Adipocyte (in vitro differentiated cells): ENCODE results near the gene CRYZL1.
"Not testable (repeated sequence)": the region's sequence is repeated elsewhere in the genome, so short reads cannot be mapped to it uniquely, and the experiment has no call there.

Experiments
- DNase-seq: peaks from one replicate; pipeline ENCODE4 v3.0.0-alpha.2; 2015; ENCODE audit warnings: low read depth
- H3K27me3 ChIP-seq: replicated peaks from 2 replicates; pipeline ENCODE4 v1.7.0; 2013; ENCODE audit warnings: mild to moderate bottlenecking, low read length, moderate library complexity; ENCODE audit not compliant: control insufficient read depth, insufficient read depth
- H3K36me3 ChIP-seq: 2 replicates; pipeline ENCODE4 v1.7.0; 2013; ENCODE audit warnings: low read length, mild to moderate bottlenecking, moderate library complexity; ENCODE audit not compliant: control insufficient read depth, insufficient read depth, severe bottlenecking
- H3K4me1 ChIP-seq: 2 replicates; pipeline ENCODE4 v1.7.0; 2013; ENCODE audit warnings: mild to moderate bottlenecking, low read length, moderate library complexity; ENCODE audit not compliant: control insufficient read depth, insufficient read depth
- H3K4me3 ChIP-seq: 2 replicates; pipeline ENCODE4 v1.7.0; 2013; ENCODE audit warnings: mild to moderate bottlenecking, low read length, moderate library complexity
- H3K9ac ChIP-seq: 2 replicates; pipeline ENCODE4 v1.7.0; 2013; ENCODE audit warnings: mild to moderate bottlenecking, low read length, moderate library complexity
- H3K9me3 ChIP-seq: 2 replicates; pipeline ENCODE4 v1.7.0; 2013; ENCODE audit warnings: mild to moderate bottlenecking, low read length, moderate library complexity; ENCODE audit not compliant: control insufficient read depth

CRYZL1 gene

DNA sequence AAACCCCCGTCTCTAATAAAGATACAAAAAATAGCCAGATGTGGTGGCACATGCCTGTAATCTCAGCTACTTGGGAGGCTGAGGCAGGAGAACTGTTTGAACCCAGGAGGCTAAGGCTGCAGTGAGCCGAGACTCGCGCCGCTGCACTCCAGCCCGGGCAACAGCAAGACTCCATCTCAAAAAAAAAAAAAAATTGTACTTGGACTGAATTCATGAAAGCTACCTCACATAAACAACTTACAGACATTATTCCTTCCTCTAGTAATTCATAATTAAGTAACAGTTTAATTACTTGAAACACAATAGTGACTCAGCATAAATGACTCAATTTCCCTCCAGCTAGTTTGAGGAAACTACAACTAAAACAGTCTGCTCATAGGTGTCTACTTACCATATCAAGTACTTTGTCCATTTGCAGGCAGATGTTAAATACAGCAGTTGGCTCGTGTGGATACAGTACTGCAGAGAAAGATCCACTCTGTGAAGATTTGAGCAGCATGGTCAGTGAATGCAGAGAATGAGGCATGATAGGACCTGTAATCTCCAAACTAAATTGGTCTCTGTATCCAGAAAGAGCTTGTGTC lies 62.5 kb downstream of the CRYZL1 start:
- no peak overlapping the region for H3K4me3 ChIP-seq
- no peak for DNase-seq
- H3K9ac ChIP-seq: no peak overlapping the region
- peaks cover 44% of the 10 kb centered on the region for H3K36me3 ChIP-seq
- no peaks in the 10 kb centered on the region for H3K9me3 ChIP-seq
- H3K4me1 ChIP-seq: peaks cover 23% of the 10 kb centered on the region
- H3K27me3 ChIP-seq: no peaks in the 10 kb centered on the region

- peak; percentile 13 for DNase-seq
- Histone ChIP-seq H3K4me1 (peaks cover 23% of the 10 kb centered on the region), H3K9me3 (no peaks in the 10 kb centered on the region), H3K36me3 (peaks cover 52% of the 10 kb centered on the region), H3K9ac (no peak overlapping the region), H3K27me3 (no peaks in the 10 kb centered on the region), H3K4me3 (no peak overlapping the region)
Measured at GRCh38 chr21:33578214-33578613, 63.3 kb downstream of the CRYZL1 start.

DNA sequence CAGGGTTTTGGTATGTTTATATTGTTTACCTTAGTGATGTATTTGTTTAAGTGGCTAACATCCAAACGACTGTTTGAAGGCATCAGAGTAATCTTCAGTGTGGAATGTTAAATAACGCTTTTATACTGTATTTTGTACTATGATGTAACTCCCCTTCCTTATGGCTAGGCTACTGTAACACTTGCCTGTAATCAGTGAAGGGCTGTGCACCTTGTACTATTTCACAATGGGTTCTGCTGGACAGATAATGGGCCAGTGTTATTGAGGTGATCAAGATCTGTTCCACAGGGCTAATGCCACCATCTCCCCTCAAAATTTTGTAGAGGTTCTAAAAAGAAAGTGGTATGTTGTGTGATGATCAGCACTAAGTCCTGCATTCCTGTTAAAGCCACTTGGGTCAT lies 64.8 kb downstream of the CRYZL1 start:
- Histone ChIP-seq H3K4me1 (peaks cover 23% of the 10 kb centered on the region), H3K36me3 (peaks cover 66% of the 10 kb centered on the region)
- H3K9me3 ChIP-seq, H3K9ac ChIP-seq, DNase-seq, H3K27me3 ChIP-seq, H3K4me3 ChIP-seq: not testable (repeated sequence)

- Histone ChIP-seq H3K9me3 (no peaks in the 10 kb centered on the region), H3K9ac (no peak overlapping the region), H3K36me3 (peaks cover 97% of the 10 kb centered on the region), H3K27me3 (no peaks in the 10 kb centered on the region), H3K4me1 (peaks cover 6% of the 10 kb centered on the region), H3K4me3 (no peak overlapping the region)
- DNase-seq: no peak
Measured at GRCh38 chr21:33572350-33572749, 69.2 kb downstream of the CRYZL1 start.

DNA sequence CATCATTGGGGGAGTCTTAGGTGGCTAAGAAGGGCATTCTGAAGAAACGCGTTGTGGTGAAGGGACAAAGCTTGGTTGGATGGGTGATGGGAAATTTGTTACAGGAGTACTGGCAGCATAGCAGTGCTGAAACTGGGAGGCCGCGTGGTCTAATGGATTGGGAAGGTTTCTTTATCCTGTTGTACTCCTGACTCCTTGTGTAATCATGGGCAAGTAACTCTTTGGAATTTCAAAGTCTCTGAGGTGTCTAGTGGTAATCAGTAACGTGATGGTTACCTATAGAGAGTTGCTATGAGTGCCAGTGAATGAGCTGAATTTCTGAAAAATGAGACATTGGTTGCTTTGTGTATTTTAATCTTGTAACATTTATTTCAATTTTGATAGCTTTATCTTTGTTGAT lies 71.5 kb downstream of the CRYZL1 start:
- Histone ChIP-seq H3K27me3 (no peaks in the 10 kb centered on the region), H3K36me3 (peaks cover 94% of the 10 kb centered on the region), H3K9ac (no peak overlapping the region), H3K4me3 (no peak overlapping the region), H3K4me1 (peaks cover 12% of the 10 kb centered on the region), H3K9me3 (no peaks in the 10 kb centered on the region)
- no peak for DNase-seq

DNA sequence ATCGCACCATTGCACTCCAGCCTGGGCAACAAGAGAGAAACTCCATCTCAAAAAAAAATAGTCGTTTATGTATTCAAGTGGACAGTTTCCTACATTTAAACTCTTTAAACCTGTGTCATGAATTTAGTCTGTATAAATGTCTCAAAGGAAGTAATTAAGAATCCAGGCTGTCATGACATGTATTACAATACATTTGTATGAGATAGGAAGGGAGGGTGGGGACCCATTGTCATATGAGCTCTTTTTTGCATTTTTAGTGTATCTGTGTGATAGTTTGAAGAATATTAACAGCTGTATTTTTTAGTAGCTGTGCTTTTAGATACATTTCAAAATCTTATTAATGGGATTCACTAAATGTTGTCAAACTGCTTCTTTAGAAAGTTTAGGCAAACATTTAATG lies 73.1 kb downstream of the CRYZL1 start:
- H3K36me3 ChIP-seq: peaks cover 90% of the 10 kb centered on the region
- DNase-seq: no peak
- no peak overlapping the region for H3K4me3 ChIP-seq
- H3K9ac ChIP-seq: no peak overlapping the region
- peaks cover 12% of the 10 kb centered on the region for H3K4me1 ChIP-seq
- no peaks in the 10 kb centered on the region for H3K27me3 ChIP-seq
- H3K9me3 ChIP-seq: no peaks in the 10 kb centered on the region

DNA sequence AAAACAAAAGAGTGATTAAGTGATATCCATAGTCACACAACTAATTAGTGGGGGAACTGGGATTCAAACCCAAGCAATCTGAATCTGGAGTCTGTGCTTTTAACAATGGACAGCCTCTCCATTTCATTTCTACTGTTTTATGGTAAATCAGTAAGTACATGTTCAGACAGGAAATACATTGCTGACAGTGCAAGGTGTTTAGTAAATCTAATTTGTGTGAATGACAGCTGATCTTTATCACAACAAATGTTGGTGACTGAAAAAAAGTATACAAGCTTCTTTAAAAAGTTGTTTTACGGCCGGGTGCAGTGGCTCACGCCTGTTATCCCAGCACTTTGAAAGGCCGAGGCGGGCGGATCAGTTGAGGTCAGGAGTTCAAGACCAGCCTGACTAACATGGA lies 73.6 kb downstream of the CRYZL1 start:
- no peaks in the 10 kb centered on the region for H3K27me3 ChIP-seq
- no peaks in the 10 kb centered on the region for H3K9me3 ChIP-seq
- DNase-seq: no peak
- peaks cover 90% of the 10 kb centered on the region for H3K36me3 ChIP-seq
- H3K9ac ChIP-seq: no peak overlapping the region
- H3K4me3 ChIP-seq: no peak overlapping the region
- H3K4me1 ChIP-seq: peaks cover 12% of the 10 kb centered on the region

GRCh38 chr21:33566514-33566913 lies 75.0 kb downstream of the CRYZL1 start:
- H3K9me3 ChIP-seq: no peaks in the 10 kb centered on the region
- peaks cover 91% of the 10 kb centered on the region for H3K36me3 ChIP-seq
- peaks cover 16% of the 10 kb centered on the region for H3K4me1 ChIP-seq
- H3K9ac ChIP-seq: no peak overlapping the region
- no peaks in the 10 kb centered on the region for H3K27me3 ChIP-seq
- H3K4me3 ChIP-seq: no peak overlapping the region
- no peak for DNase-seq

DNA sequence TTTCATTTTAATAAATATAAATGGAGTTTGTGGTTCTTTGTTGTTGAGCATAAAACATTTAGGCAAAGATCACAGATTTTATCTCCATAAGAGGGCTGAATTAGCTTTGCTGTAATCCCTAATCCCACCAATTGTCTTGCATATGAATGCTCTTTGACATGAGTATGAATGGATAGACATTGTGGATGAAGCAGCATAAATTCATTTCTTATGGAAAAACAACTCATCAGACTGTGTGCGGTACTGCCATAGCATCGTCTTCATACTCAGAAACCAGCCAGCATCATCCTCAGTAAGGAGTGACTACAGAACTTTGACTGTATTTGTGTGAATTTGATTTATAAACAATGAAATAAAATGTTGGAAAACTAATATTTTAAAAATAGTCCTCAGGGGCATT lies 79.2 kb downstream of the CRYZL1 start:
- Histone ChIP-seq H3K9ac (no peak overlapping the region), H3K4me1 (peaks cover 23% of the 10 kb centered on the region), H3K36me3 (peaks cover 91% of the 10 kb centered on the region), H3K27me3 (no peaks in the 10 kb centered on the region), H3K9me3 (no peaks in the 10 kb centered on the region), H3K4me3 (no peak overlapping the region)
- DNase-seq: no peak

GRCh38 chr21:33561373-33561772 lies 80.2 kb downstream of the CRYZL1 start:
- Histone ChIP-seq H3K9me3 (no peaks in the 10 kb centered on the region), H3K36me3 (peaks cover 94% of the 10 kb centered on the region), H3K9ac (no peak overlapping the region), H3K27me3 (no peaks in the 10 kb centered on the region), H3K4me1 (peaks cover 19% of the 10 kb centered on the region), H3K4me3 (no peak overlapping the region)
- no peak for DNase-seq

- DNase-seq: no peak
- Histone ChIP-seq H3K36me3 (peaks cover 94% of the 10 kb centered on the region), H3K4me3 (no peak overlapping the region)
Measured at GRCh38 chr21:33560965-33561364, 80.6 kb downstream of the CRYZL1 start.

DNA sequence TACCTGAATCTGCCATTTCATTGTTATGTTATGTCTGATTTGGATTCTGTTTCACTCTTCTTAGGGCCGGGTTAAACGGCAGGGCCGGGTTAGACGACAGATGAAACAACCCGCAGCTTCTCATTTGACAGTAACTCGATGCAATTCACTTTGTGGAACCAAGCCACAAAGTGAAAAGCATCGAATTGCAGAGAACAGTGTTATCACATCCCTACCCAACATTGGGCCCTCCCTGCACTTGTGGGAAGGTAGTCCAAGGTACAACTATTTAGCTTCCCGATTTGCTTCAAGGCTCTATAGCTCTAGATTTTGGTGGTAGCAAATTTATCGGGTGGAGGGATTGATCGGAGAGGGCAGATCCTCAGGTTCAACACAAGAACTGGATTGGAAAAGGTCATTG lies 81.7 kb downstream of the CRYZL1 start:
- no peak for DNase-seq
- H3K27me3 ChIP-seq: no peaks in the 10 kb centered on the region
- H3K9me3 ChIP-seq: no peaks in the 10 kb centered on the region
- H3K36me3 ChIP-seq: peaks cover 92% of the 10 kb centered on the region
- H3K9ac ChIP-seq: no peak overlapping the region
- no peak overlapping the region for H3K4me3 ChIP-seq
- peaks cover 17% of the 10 kb centered on the region for H3K4me1 ChIP-seq

More at GRCh38 chr21:33560965-33561364, 80.6 kb downstream of the CRYZL1 start:
- Histone ChIP-seq H3K27me3 (no peaks in the 10 kb centered on the region), H3K9me3 (no peaks in the 10 kb centered on the region), H3K4me1 (peaks cover 16% of the 10 kb centered on the region), H3K9ac (no peak overlapping the region)
